SK-N-SH (cell line): Measurements from ENCODE around the gene ACOX2. TPM values are rescaled to one million over a fixed set of nuclear protein-coding genes. Genes with fewer than 3 reads are reported as not detected.

Experiments
- CTCF ChIA-PET: fragments of 300-600, 350-600 bp; formaldehyde crosslinking; extraction: SDS; loops from one replicate; lab custom pipeline; 2021; lab: Yijun Ruan, JAX
- POLR2A ChIA-PET: fragments of 350-600 bp; sonication (Branson Sonifier 250); formaldehyde crosslinking; extraction: SDS; loops from one replicate; lab custom pipeline; 2020; ENCODE audit warnings: antibody characterized with exemption, inconsistent platforms; lab: Yijun Ruan, JAX
- DNase-seq: peaks from one replicate; pipeline ENCODE4 v3.0.0; 2012
- H2AFZ ChIP-seq: fragments of 200-600 bp; sonication (generic); 2 replicates; pipeline ENCODE4 v1.8.1; 2016; ENCODE audit warnings: antibody characterized with exemption, mild to moderate bottlenecking, low read depth
- H3F3A ChIP-seq: fragments of 200-600 bp; sonication (generic); replicated peaks from 2 replicates; pipeline ENCODE3; 2016; ENCODE audit warnings: antibody characterized with exemption, mild to moderate bottlenecking; ENCODE audit not compliant: insufficient read depth
- H3K27ac ChIP-seq, 2 experiments: fragments of 200-500 bp in 1 of 2; fragments of 200-600 bp in 1 of 2; sonication (Bioruptor generic) in 1 of 2; sonication (generic), shearing (Covaris generic) in 1 of 2; 2 replicates each; pipeline versions ENCODE4 v1.5.1 to v1.6.1; 2014 to 2016; ENCODE audit warnings: low read depth in 2 of 2, inconsistent platforms in 1 of 2, low read length in 1 of 2, mild to moderate bottlenecking in 1 of 2, mixed read lengths in 1 of 2
- H3K27me3 ChIP-seq: fragments of 200-600 bp; sonication (generic), shearing (Covaris generic); 2 replicates; pipeline ENCODE4 v1.6.1; 2016; ENCODE audit warnings: mixed run types; ENCODE audit not compliant: insufficient read depth
- H3K36me3 ChIP-seq, 2 experiments: fragments of 200-500 bp in 1 of 2; fragments of 200-600 bp in 1 of 2; sonication (Bioruptor generic) in 1 of 2; sonication (generic) in 1 of 2; replicated peaks in 1 of 2; 2 replicates each; pipeline versions ENCODE3 to v1.5.1; 2014 to 2016; ENCODE audit warnings: low read length in 1 of 2, mild to moderate bottlenecking in 1 of 2; ENCODE audit not compliant: insufficient read depth in 2 of 2, control insufficient read depth in 1 of 2
- H3K4me1 ChIP-seq, 2 experiments: fragments of 200-500 bp in 1 of 2; fragments of 200-600 bp in 1 of 2; sonication (Bioruptor generic) in 1 of 2; sonication (generic), shearing (Covaris generic) in 1 of 2; 2 replicates each; pipeline versions ENCODE4 v1.5.1 to v1.6.1; 2014 to 2016; ENCODE audit warnings: low read depth in 1 of 2, low read length in 1 of 2, mixed run types in 1 of 2; ENCODE audit not compliant: insufficient read depth in 2 of 2, control insufficient read depth in 1 of 2
- H3K4me2 ChIP-seq: fragments of 200-600 bp; sonication (generic), shearing (Covaris generic); 2 replicates; pipeline ENCODE4 v1.6.1; 2017; ENCODE audit warnings: mixed run types
- H3K4me3 ChIP-seq, 2 experiments: fragments of 200-500 bp in 1 of 2; fragments of 200-600 bp in 1 of 2; sonication (Bioruptor generic) in 1 of 2; sonication (generic), shearing (Covaris generic) in 1 of 2; 2 replicates each; pipeline versions ENCODE4 v1.5.1 to v1.8.1; 2014 to 2016; ENCODE audit warnings: low read depth in 2 of 2, inconsistent platforms in 1 of 2, low read length in 1 of 2, mild to moderate bottlenecking in 1 of 2, mixed read lengths in 1 of 2, moderate library complexity in 1 of 2
- H3K79me2 ChIP-seq: fragments of 200-600 bp; sonication (generic); 2 replicates; pipeline ENCODE4 v1.8.1; 2017; ENCODE audit warnings: mild to moderate bottlenecking; ENCODE audit not compliant: insufficient read depth
- H3K9ac ChIP-seq: fragments of 200-600 bp; sonication (generic); 2 replicates; pipeline ENCODE4 v1.6.1; 2017; ENCODE audit warnings: mixed run types
- H3K9me2 ChIP-seq: fragments of 200-600 bp; sonication (generic); 2 replicates; pipeline ENCODE4 v1.6.1; 2017; ENCODE audit warnings: mixed run types
- H3K9me3 ChIP-seq: fragments of 200-600 bp; sonication (generic); 2 replicates; pipeline ENCODE4 v1.6.1; 2017; ENCODE audit warnings: mixed run types, mild to moderate bottlenecking, moderate library complexity
- H4K20me1 ChIP-seq: fragments of 200-600 bp; sonication (generic); 2 replicates; pipeline ENCODE4 v1.6.1; 2017; ENCODE audit warnings: mild to moderate bottlenecking, mixed run types; ENCODE audit not compliant: insufficient read depth
- ELF1 ChIP-seq: IDR thresholded peaks from 2 replicates; pipeline ENCODE4 v1.4.0; 2012
- EP300 ChIP-seq, 2 experiments: IDR thresholded peaks; 2 replicates each; pipeline versions ENCODE4 v1.4.0 to v1.6.1; 2012; ENCODE audit warnings: borderline replicate concordance in 1 of 2, low read depth in 1 of 2, low read length in 1 of 2
- EZH2phosphoT487 ChIP-seq: fragments of 200-600 bp; sonication (generic); IDR thresholded peaks from 2 replicates; pipeline ENCODE4 v1.6.1; 2017; ENCODE audit warnings: low read depth, mixed run types, mild to moderate bottlenecking, antibody characterized with exemption, moderate library complexity, borderline replicate concordance
- GABPA ChIP-seq: IDR thresholded peaks from 2 replicates; pipeline ENCODE4 v1.4.0; 2012; ENCODE audit warnings: low read depth, mild to moderate bottlenecking
- GATA2 ChIP-seq: sonication (generic); formaldehyde crosslinking; IDR thresholded peaks from 2 replicates; pipeline ENCODE4 v1.5.0; 2020; ENCODE audit warnings: mild to moderate bottlenecking, missing genetic modification reagents
- JUND ChIP-seq: IDR thresholded peaks from 2 replicates; pipeline ENCODE4 v1.4.0; 2012
- MXI1 ChIP-seq: IDR thresholded peaks from 2 replicates; pipeline ENCODE4 v1.6.1; 2012; ENCODE audit warnings: mild to moderate bottlenecking, low read depth, low read length, improper control_type of control experiment
- NFIC ChIP-seq: IDR thresholded peaks from 2 replicates; pipeline ENCODE4 v1.4.0; 2012; ENCODE audit warnings: borderline replicate concordance
- NRF1 ChIP-seq: IDR thresholded peaks from 2 replicates; pipeline ENCODE4 v1.6.1; 2012; ENCODE audit warnings: low read depth, mild to moderate bottlenecking, low read length
- RAD21 ChIP-seq: IDR thresholded peaks from 2 replicates; pipeline ENCODE4 v1.6.1; 2012; ENCODE audit warnings: mild to moderate bottlenecking, low read length
- RXRA ChIP-seq: IDR thresholded peaks from 2 replicates; pipeline ENCODE4 v1.4.0; 2012; ENCODE audit warnings: low read depth, mild to moderate bottlenecking, borderline replicate concordance
- SIN3A ChIP-seq: IDR thresholded peaks from 2 replicates; pipeline ENCODE4 v1.6.1; 2012; ENCODE audit warnings: low read depth, mild to moderate bottlenecking, low read length, moderate library complexity, borderline replicate concordance
- WGBS: methylation state at CpG from one replicate; pipeline ENCODE4 v1.1.6; 2017; ENCODE audit warnings: low lambda C conversion rate; 5-methylcytosine and 5-hydroxymethylcytosine counted together
- polyA plus RNA-seq, 3 experiments: library from polyadenylated mRNA; depleted of rRNA; stranded (reverse); fragments of >200 nt; gene quantifications; 2 replicates each; pipeline ENCODE4 v1.2.3, GENCODE V29; 2012
- TF ChIP-seq, protein P1 (sequence below): fragments of 150-350 bp; IDR thresholded peaks from 2 replicates; pipeline ENCODE4 v1.6.1; 2016; ENCODE audit warnings: mild to moderate bottlenecking, low read depth, low read length
- TF ChIP-seq, protein P2 (sequence below): IDR thresholded peaks from 2 replicates; pipeline ENCODE4 v1.4.0; 2012; ENCODE audit warnings: low read depth
- TF ChIP-seq, protein P3 (sequence below): fragments of 200-600 bp; sonication (generic); IDR thresholded peaks from 2 replicates; pipeline ENCODE4 v1.6.1; 2017; ENCODE audit warnings: antibody characterized with exemption, mild to moderate bottlenecking, moderate library complexity
- TF ChIP-seq, protein P4 (sequence below): IDR thresholded peaks from 2 replicates; pipeline ENCODE4 v1.4.0; 2012; ENCODE audit warnings: low read depth, borderline replicate concordance

ACOX2 gene
- polyA plus RNA-seq, 1 of the 3 experiments (the other 2 are of a cell fraction), result 9.0 TPM

DNA sequence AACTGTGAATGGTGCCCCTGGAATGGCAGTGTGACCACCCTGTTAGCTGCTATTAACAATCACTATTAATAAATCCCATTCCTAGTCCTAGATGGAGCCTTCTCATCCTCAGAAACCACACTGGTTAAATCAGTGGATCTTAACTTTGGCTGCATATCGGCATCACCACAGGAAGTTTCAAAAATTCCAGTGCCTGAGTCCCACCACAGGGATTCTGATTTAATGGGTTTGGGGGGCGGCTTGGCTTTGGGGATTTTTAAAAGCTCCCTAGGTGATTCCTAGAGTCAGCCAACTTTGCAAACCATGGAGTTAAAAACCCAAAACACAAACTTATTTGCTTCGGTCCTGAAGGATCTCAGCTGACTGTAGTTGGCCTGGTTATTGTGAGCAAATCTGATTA lies 37.1 kb upstream of the ACOX2 start (continued):
- TF ChIP-seq EP300 (IDR thresholded peaks at IDR 0.05; ENCODE audit: borderline replicate concordance in 1 of 2, low read depth in 1 of 2, low read length in 1 of 2), result no peak
- TF ChIP-seq JUND, result no peak
- TF ChIP-seq, protein P1, sequence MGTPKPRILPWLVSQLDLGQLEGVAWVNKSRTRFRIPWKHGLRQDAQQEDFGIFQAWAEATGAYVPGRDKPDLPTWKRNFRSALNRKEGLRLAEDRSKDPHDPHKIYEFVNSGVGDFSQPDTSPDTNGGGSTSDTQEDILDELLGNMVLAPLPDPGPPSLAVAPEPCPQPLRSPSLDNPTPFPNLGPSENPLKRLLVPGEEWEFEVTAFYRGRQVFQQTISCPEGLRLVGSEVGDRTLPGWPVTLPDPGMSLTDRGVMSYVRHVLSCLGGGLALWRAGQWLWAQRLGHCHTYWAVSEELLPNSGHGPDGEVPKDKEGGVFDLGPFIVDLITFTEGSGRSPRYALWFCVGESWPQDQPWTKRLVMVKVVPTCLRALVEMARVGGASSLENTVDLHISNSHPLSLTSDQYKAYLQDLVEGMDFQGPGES, result no peak
- TF ChIP-seq GATA2 (CRISPR knock-in tag), result no peak

DNA sequence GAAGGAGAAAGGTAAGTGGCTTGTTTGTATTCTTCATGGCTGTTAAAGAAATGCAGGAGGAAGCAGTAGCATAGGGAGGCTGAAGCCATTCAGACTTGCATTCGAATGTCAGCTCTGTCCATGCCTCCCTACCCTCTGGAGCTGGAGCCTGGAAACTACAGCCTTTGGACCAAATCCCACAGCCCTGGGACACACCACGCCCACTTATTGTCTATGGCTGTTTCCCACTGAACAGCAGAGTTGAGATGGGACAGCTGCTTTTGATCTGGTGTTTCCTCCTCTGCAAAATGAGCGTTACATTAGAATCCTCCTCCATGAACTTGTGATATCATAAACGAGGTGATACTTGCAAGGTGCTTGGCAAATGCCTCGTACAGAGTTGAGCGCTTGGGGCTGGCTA lies 36.6 kb upstream of the ACOX2 start:
- H3K36me3 ChIP-seq, result no peaks in the 10 kb centered on the region
- ChIA-PET CTCF (interaction anchor here (1.5 to 17.3 kb wide), 2 partner anchors 54 to 82 kb away, joined by 6 to 446 read pairs; partner anchors contain the start of gene KCTD6), POLR2A (no interaction called here)
- DNase-seq, result no peak
- H3K9me2 ChIP-seq, result no peaks in the 10 kb centered on the region
- no peaks in the 10 kb centered on the region for H4K20me1 ChIP-seq
- H3K79me2 ChIP-seq, result no peaks in the 10 kb centered on the region
- TF ChIP-seq GABPA (no peak), NFIC (no peak), EZH2phosphoT487 (no peak), RXRA (no peak), NRF1 (no peak), JUND (no peak), ELF1 (no peak), MXI1 (no peak), SIN3A (no peak), RAD21 (no peak), GATA2 (CRISPR knock-in tag) (no peak)
- TF ChIP-seq, protein P1, result no peak
- TF ChIP-seq, protein P2, sequence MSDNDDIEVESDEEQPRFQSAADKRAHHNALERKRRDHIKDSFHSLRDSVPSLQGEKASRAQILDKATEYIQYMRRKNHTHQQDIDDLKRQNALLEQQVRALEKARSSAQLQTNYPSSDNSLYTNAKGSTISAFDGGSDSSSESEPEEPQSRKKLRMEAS, result no peak
- TF ChIP-seq, protein P3, sequence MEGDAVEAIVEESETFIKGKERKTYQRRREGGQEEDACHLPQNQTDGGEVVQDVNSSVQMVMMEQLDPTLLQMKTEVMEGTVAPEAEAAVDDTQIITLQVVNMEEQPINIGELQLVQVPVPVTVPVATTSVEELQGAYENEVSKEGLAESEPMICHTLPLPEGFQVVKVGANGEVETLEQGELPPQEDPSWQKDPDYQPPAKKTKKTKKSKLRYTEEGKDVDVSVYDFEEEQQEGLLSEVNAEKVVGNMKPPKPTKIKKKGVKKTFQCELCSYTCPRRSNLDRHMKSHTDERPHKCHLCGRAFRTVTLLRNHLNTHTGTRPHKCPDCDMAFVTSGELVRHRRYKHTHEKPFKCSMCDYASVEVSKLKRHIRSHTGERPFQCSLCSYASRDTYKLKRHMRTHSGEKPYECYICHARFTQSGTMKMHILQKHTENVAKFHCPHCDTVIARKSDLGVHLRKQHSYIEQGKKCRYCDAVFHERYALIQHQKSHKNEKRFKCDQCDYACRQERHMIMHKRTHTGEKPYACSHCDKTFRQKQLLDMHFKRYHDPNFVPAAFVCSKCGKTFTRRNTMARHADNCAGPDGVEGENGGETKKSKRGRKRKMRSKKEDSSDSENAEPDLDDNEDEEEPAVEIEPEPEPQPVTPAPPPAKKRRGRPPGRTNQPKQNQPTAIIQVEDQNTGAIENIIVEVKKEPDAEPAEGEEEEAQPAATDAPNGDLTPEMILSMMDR, result no peak
- TF ChIP-seq, protein P4, sequence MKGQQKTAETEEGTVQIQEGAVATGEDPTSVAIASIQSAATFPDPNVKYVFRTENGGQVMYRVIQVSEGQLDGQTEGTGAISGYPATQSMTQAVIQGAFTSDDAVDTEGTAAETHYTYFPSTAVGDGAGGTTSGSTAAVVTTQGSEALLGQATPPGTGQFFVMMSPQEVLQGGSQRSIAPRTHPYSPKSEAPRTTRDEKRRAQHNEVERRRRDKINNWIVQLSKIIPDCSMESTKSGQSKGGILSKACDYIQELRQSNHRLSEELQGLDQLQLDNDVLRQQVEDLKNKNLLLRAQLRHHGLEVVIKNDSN, result no peak
- H3K4me1 ChIP-seq, result peaks cover 0 to 24% of the 10 kb centered on the region in 2 experiments; a peak in 2 of 4 replicates
- H3K9me3 ChIP-seq, result no peaks in the 10 kb centered on the region
- WGBS, result 66% methylated on average over 6 of the region's 6 CpGs
- H3K4me3 ChIP-seq, result no peak overlapping the region
- no peak overlapping the region for H3K9ac ChIP-seq
- no peak overlapping the region for H2AFZ ChIP-seq
- no peaks in the 10 kb centered on the region for H3F3A ChIP-seq
- no peaks in the 10 kb centered on the region for H3K27me3 ChIP-seq
- no peak overlapping the region for H3K27ac ChIP-seq
- H3K4me2 ChIP-seq, result no peak overlapping the region
